ENCODE data around the gene TXNDC16.

The TXNDC16 gene

DNA sequence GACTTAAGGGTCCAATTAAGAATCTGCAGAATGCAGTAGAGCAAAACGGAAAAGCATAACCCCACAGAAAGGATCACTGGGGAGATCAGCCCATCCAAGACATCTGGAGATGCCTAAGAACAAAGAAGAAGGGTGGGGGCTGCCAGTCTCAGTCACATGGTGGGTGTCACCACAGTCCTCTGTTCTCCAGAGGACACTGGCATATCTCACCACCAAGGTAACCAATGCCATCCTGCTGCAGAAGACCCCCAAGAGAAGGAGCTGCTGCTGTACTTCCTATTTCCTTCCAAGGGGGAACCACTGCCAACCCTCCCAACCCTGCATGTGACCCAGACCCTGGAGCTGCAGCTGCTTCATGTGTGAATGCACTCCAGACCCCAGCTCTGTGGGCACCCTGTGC is 147.0 kb downstream of the TXNDC16 start:
- no peak for TF ChIP-seq ZNF274 (IDR thresholded peaks at IDR 0.05; ENCODE audit: low read depth, low read length)

DNA sequence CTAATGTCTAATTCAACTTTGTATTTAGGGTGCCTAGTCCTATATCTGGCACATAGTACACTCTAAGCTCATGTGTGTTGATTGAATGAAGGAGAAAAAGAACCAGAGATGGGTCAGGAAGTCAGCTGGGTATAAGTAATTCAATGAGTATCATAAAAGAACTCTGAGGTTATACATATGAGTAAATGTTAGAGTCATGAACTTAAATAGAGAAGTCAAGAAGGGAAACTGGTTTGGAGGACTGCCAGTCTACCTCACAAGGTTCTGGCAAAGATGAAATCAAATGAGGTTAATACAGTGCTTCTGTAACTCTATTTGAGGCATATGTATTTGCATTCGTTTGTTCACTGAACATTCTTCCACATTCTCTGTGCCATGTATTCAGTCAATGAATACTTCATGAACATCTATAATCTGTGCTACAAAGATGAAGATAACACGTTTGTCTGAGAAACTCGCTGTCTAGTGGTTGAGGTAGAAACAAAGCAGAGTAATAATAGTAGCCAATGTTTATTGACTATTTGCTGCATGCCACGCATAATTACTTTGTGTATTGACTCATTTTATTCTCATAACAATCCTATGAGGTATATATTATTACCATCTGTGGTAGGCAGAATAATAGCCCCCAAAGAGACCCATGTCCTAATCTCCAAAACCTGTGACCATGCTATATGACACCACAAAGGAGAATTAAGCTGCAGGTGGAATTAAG is 149.3 kb downstream of the TXNDC16 start:
- no peak overlapping the region for H3K4me3 ChIP-seq (ENCODE audit: low read length)
- TF ChIP-seq ZNF274 (IDR thresholded peaks at IDR 0.05; ENCODE audit: low read depth, low read length) = no peak

More for the DNA sequence above, 147.0 kb downstream of the TXNDC16 start:
- no peak overlapping the region for H3K4me3 ChIP-seq (ENCODE audit: low read length)

DNA sequence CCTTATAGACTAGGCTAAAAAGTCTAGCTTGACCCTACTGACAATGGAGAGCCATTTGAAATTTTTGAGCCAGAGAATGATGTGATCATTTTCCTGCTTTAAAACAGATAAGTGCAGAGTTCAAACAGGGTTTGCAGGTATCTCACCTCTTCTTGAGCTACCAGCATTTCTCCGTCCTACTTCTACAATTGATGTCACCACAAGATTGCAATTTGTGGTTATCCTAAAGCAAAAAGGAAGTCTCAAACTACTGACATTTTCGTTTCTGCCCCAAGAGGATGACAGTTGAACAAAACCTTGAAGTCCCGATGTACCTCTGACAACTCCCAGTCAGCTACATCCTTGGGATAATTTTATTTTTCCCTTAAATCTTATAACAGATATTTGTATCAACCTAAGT is 151.5 kb downstream of the TXNDC16 start:
- TF ChIP-seq ZNF274 (IDR thresholded peaks at IDR 0.05; ENCODE audit: low read depth, low read length) = no peak
- no peak overlapping the region for H3K4me3 ChIP-seq (ENCODE audit: low read length)

DNA sequence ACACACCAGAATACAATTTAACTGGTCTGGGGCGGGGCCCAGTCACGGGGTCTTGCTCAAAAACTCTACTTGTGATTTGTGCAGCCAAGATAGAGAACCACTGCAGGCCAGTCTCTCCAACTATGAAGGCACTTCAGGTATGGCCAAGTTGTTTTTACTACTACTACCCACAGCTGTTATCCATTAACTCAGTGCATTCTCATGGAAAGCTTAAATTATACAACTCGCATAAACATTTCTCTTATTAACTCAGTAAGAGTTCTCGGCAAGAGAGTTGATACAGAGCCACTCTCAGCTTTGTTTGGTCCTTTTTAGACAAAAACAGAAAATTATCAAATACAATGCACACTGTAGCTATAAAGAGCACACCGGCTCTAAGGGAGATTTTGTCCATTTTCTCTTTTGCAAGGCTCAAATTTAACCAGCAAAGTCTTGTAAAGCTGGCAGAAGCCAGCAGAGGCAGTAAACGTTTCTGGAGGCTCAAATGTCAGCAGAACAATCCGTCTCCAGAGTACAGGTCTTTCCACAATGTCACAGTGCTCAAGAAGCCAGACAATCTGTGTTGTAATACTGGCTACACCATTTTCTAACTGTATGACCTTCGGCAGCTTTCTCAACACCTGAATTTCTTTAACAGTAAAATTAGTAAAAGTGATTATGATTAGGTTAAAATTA is 152.2 kb downstream of the TXNDC16 start:
- no peak overlapping the region for H3K4me3 ChIP-seq (ENCODE audit: low read length)
- TF ChIP-seq ZNF274 (IDR thresholded peaks at IDR 0.05; ENCODE audit: low read depth, low read length) = no peak

DNA sequence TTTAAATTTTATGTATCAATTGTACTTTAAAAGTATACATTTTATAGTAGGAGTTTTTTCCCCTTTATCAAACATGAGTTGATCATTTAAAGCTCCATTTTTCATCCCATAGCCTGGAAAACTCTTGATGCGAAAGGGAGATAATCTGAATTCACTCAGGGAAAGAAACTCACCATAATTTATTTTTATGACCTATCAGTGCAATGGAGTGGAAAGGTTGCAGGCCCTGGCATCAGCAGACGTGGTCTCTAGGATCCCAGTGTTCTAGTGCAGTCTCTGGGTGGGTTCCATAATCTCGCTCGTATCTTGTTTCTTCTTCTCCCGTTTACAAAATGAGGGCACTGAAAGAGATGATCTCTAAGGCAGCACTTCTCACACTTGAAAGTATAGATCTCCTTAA is 153.2 kb downstream of the TXNDC16 start:
- no peak for TF ChIP-seq ZNF274 (IDR thresholded peaks at IDR 0.05; ENCODE audit: low read depth, low read length)
- H3K4me3 ChIP-seq (ENCODE audit: low read length) = no peak overlapping the region

DNA sequence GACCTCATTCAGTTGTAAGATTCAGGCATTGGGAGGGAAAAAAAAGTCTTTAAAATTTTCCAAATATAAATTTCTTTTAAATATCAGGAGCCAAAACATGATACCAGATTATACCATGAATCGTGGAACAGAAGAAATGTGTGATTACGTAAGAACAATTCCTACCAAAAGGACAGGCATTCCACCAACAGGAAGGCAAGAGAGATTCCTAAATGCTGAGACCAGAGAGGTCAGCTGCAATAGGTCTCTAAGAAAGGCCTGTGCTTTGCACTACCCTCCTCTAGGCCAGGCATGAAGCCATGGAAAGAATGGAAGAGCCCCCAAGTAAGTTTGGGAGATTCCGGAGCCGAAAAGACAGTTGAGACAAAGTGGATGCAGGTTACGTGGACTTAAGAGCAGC is 154.5 kb downstream of the TXNDC16 start:
- H3K4me3 ChIP-seq (ENCODE audit: low read length) = no peak overlapping the region
- no peak for TF ChIP-seq ZNF274 (IDR thresholded peaks at IDR 0.05; ENCODE audit: low read depth, low read length)

DNA sequence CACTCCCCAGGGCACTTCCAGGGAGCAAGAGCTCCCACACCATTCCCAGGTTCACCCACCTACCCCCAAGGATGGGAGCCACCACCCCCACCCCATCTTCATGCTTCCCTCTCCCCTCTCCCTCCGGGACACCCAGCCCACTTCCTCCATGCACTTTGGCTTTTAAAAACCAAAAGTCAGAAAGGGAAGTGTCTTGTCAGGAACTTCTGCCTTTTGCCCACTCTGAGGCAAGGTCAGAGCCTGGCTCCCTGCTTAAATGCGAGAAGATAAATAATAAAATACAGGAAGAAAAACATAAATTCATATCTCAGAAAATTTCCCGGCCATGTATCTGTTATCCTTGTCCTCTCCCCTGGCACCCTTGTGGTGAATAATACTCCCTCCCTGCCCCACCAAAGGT is 156.6 kb downstream of the TXNDC16 start:
- no peak overlapping the region for H3K4me3 ChIP-seq (ENCODE audit: low read length)
- TF ChIP-seq ZNF274 (IDR thresholded peaks at IDR 0.05; ENCODE audit: low read depth, low read length) = no peak

DNA sequence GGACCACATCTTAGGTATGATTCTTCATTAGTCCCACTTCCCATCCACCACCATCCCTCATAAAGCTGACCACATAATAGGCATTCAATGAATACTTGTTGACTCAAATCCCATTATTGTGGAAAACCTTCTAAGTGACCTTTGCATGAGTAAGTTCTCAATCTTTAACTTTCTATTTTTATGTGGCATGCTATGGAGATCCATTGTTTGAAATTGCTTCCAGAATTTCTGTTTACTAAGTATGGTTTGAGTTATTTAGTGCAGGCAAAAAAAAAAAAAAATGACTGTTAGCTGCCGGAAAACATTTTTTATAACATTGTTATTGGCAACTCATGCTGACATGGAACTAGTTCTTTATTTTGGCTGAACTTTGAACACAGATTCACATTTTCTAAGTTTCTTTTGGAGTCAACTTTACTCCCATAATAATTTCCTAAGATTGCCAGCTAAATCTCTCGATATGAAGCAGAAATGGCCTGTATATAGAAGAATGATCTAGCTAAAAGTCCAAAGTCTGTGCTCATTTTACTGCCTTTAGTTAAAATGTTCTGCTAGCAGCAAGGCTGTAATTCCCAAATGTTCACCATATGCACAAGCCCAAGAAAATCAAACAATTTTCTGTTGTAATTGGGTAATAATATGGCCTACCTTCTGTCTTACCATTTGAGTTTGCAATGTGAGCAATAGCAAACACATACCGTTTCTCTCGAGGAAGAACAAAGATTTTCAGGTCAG is 160.3 kb downstream of the TXNDC16 start:
- TF ChIP-seq ZNF274 (IDR thresholded peaks at IDR 0.05; ENCODE audit: low read depth, low read length) = no peak
- no peak overlapping the region for H3K4me3 ChIP-seq (ENCODE audit: low read length)

Measured in GM08714 (cell line).